DMS53 treated with DMSO at 0.1 percent for 48 hours (cell line): Measurements from ENCODE around the gene PARVB.

Source experiments
- DNase-seq: peaks from one replicate; lab custom pipeline; 2025; ENCODE audit not compliant: unreplicated experiment; lab: John Stamatoyannopoulos, UW

Gene PARVB, protein sequence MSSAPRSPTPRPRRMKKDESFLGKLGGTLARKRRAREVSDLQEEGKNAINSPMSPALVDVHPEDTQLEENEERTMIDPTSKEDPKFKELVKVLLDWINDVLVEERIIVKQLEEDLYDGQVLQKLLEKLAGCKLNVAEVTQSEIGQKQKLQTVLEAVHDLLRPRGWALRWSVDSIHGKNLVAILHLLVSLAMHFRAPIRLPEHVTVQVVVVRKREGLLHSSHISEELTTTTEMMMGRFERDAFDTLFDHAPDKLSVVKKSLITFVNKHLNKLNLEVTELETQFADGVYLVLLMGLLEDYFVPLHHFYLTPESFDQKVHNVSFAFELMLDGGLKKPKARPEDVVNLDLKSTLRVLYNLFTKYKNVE

DNA sequence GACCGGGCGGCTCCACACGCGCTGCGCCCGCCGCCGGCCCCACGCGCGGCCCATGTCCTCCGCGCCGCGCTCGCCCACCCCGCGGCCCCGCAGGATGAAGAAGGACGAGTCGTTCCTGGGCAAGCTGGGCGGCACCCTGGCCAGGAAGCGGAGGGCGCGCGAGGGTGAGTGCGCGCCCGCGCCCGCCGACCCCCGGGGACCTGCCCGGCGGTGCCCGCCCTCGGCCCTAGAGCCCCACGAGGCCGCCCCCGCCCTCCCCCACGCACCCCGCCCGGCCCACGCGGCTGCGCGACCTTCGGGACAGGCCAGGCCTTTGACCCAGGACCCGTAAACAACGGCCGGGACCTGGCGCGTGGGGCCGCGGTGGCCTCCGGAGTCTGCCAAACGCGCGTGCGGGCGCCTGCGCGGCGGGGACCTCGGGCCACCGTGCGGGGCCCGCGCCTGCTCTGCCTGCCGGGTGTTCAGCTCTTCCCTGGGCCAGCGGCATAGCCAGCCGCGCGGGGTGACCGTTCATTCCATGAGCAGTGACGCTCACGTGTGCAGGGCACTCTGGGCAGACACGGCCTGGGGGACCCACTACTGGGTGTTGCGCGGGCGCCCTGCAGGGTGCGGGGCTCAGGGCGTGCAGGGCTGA lies at the start of gene PARVB:
Gene PARVB (plus strand): TSS at position 15 of the 634 bp plus-strand sequence. CDS start 38 bp downstream, at position 53.
- no peak for DNase-seq

- no peak for DNase-seq
Observed at GRCh38 chr22:43975041-43975440, 49.1 kb upstream of the PARVB start.

DNA sequence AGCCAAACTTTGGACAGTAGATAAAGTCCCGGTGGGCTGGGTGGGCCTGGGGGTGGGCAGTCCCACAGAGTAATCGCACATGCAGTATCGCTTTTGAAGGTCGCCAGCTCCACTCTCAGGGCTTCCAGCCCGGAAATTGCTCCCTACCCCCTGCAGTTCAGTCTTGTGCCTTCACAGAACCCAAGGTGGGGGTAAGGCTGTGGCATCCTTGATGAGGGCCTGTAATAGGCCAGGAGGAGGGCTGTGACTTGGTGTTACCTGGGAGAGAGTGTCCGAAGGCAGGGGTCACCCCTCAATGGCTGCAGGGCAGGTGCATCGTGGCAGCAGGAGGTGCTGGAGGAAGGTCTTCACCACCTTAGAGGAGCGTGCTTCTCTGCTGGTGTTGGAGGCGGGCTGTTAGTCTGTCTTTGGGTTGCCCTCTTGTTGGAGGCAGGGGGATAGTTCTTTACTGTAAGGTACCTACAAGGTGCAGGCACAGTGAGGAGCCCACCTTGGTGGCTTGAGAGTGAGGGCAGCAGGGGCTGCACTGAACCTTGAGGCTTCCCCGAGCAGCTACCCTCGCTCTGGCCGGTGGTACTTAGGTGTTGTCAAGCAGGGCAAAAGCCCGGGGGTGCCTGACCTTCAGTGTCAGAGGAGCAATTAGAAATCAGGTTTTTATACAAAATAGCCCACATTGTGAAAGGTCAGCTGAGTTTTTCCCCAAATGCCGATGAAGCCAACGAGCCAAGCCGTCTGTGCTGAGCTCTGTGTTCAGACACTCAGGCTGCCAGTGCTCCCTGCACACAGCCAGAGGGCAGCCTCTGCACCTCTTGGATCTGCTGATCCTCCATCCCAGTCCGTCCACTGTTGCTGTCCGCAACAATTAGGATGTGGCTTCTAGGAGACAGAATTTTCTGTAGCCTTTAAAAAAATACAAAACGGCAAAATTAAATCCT lies 47.0 kb upstream of the PARVB start:
- DNase-seq, result no peak

DNA sequence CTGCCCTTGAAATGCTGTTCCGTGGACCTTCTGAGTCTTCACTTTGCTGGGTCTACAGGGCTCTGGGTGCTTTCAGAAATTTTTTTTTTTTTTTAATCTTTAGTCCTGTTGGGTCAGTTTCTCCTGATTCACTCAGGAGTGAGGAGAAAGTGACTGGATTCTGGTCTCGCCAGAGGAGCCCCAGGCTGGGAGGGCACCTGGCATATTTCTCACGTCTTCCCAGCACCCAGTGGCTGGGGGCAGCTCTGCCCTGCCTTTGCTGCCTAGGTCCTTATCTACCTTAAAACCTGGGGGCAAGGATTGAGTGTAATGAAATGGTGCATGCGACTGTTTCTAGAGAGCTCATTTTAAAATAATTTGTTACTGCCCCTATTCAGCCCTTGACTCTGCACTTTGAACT lies 45.5 kb upstream of the PARVB start:
- no peak for DNase-seq

- DNase-seq, result no peak
Observed at GRCh38 chr22:43980579-43980978, 43.5 kb upstream of the PARVB start.

DNA sequence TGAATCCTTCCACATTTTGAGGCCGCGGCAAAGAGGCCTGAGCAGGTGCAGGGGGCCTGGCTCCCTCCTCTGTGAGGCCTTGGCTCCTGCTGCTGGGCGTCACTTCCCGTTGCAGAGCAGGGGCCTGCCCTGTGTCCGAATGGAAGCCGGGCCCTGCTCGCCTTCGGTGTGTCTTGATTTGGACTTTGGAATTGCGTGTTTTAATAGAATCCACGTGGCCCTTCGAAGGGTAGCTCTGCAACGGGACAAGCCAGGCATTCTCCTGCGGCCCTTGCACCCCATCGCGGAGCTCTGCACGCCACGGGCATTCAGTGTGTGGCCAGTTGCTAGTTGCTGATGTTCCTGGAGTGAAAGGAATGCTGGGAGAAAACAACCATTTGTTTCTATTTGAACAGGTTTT lies 43.1 kb upstream of the PARVB start:
- no peak for DNase-seq

GRCh38 chr22:43983808-43984207 lies 40.3 kb upstream of the PARVB start:
- no peak for DNase-seq

DNA sequence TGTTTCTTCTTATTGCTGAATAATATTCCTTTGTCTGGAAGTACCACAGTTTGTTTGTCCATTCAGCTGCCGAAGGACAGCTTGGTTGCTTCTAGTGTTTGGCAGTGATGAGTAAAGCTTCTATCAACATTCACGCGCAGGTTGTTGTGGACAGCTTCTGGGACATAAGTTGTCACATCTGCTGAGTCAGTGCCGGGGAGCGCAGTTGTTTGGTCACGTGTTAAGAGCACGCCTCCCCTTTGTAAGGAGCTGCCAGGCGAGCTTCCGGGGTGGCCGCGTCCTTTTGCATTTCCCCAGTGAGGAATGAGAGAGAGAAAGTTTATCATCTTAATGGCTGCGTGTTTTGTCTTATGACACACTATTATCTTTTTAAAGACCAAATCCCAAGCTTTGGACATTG lies 38.6 kb upstream of the PARVB start:
- DNase-seq, result peak; percentile 86

DNA sequence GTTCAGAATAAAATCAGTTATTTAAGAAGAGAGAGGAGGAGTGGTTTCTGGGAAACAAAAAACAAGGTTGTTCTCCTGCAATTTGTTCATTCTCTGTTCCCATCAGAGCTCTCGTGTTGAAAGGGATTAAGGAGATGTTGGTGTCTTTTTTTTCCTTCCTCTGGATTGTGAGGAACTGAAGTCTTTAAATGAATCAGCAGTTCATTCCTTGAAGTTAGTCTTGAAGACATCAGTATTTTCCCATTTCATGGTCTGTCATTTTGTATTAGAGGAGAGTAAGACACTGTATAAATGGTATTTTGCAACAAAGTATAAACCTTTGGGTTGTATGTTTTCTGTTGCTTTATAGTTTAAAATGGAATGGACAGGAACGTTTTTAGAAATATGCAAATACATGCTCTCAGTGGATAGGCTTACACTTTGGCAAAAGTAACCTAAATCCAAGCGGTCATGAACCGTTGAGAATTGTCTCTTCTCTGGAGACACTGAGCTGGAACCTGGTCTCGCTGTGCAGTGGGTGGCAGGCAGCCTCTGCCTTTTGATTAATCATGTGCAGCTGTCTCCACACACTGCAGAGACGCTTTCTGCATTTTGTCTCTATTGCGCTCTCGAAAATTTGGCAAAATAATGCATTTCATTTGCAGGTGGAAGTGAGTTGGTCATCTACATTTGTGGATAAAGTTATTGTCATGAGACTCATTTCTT lies 35.8 kb upstream of the PARVB start:
- DNase-seq, result no peak

- no peak for DNase-seq
Observed at GRCh38 chr22:43988960-43989359, 35.1 kb upstream of the PARVB start.

- DNase-seq, result no peak
Observed at GRCh38 chr22:43990044-43990443, 34.1 kb upstream of the PARVB start.

DNA sequence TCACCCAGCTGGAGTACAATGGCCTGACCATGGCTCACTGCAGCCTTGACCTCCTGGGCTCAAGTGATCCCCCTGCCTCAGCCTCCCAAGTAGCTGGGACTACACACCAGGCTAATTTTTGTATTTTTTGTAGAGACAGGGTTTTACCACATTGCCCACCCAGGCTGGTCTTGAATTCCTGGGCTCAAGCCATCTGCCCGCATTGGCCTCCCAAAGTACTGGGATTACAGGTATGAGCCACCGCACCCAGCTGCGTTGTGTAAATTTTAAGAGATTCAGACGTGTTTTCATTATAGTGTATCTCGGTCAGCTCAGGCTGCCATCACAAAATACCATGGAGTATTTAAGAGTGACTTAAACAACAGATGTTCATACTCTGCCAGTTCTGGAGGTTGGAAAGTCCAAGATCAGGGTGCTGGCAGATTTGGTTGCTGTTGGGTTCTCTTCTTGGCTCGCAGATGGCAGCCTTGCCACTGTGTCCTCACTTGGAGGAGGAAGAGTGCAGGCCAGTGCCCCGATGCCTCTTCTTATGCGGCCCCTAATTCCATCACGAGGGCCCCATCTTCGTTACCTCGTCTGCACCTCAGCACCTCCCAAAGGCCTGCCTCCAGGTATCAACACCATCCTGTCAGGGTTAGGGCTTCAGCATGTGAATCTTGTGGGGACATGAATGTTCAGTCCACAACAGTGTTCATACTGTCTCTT lies 32.6 kb upstream of the PARVB start:
- DNase-seq, result no peak

DNA sequence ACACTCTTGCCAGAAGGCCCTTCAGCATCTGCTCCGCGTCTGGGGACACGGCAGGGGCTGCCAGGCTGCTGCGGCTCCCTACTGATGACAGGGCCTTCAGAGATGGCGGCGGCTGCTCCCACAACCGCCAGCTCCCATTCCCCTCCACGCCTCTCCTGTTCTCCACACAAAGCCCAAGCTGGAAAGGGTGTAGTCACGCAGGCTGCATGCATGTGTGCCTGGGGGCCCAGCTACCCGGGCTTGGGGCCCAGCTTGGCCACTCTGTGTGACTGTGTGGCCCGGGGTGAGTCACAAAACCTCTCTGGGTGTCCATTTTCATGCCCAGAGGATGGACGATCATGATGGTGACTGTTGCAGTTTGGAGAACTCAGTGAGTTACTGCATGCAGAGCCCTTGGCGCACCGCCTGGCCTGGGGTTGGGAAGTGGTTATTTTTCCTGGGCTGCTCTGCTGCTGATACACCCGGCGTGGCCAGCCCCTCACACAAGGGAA lies 31.7 kb upstream of the PARVB start:
- DNase-seq, result no peak

- DNase-seq, result peak; percentile 29
Observed at GRCh38 chr22:43993072-43993760, 30.9 kb upstream of the PARVB start.

DNA sequence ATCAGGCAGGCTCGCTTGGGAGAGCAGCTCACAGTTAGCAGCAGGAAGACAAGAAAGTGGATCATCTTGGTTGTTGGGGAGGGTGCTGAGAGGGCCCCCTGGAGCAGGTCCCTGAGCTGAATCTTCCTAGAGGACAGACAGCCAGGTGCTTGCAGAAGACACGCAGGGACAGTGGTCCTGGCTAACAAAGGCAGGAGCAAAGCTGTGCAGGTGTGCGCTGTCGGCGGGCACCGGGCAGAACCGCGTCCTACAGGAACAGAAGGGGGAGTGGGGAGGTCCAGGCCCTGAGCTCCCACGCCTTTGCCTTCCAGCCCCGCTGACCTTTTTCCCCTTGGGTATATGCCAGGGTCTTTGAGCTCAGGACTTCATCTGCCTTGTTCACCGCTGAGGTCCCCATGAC lies 30.1 kb upstream of the PARVB start:
- DNase-seq, result no peak

DNA sequence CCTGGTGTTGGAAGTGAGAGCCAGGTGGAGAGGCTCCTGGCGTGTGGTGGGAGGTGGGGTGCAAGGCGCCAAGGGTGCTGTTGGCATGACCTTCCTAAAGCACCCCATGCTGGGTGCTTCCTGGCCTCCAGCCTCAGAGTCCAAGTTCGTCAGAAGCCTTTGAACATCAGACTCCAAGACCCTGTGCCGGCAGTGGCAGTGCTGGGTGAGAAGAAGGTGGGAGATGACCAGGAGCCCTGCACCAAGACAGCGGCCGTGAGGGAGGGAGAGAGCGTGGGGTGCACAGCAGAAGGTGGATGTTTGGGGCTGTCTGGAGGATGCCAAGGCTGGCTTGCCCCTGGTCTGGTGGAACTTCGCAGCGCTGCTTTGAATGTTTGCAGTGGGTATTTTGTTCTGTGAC lies 29.7 kb upstream of the PARVB start:
- no peak for DNase-seq

DNA sequence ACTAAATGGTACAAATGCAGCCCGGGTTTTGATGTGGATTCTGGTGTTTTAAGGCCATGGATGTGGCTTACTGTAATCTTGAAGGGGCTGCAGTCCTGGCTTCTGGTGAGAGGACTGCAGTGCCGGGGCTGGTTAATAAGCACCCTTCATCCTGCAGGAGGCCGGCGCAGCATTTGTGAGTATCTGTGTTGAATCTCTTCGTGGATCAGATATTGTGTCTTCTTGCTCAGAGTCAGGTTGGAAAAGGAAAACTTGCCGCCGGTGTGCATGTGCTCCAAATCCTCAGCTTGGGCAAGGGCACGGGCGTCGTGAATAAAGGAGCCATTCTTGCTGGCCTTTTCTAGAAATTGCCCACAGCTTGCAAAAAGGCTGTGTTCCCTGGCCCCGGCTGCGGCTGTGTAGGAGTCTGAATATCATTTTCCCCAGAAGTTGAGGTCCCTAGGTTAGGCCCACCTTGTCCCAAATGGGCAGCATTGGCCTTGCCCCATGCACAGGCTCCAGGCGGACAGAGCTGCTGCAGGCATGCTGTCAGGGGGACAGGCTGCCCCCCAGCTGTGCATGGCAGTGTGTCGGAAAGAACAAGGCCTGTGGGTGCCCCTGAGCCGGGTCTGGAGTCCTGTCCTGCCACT lies 28.9 kb upstream of the PARVB start:
- no peak for DNase-seq

GRCh38 chr22:43995798-43996169 lies 28.3 kb upstream of the PARVB start:
- DNase-seq, result no peak
